ENCODE data around the gene CLIC3.

- TF ChIP-seq CTCF (IDR thresholded peaks at IDR 0.05; ENCODE audit: low read length), result no peak
- TF ChIP-seq EZH2 (optimal IDR thresholded peaks at IDR 0.05; ENCODE audit: low read depth, low read length), result no peak
Observed at GRCh38 chr9:136994180-136994887, 2.0 kb downstream of the CLIC3 start.
